C4-2B (cell line): Measurements from ENCODE around the gene MBD3L2B.

ENCODE experiments used
- ZFX ChIP-seq: fragments of 450-650 bp; IDR thresholded peaks from 2 replicates; pipeline ENCODE4 v1.6.1; 2017
- TF ChIP-seq, protein P1 (sequence below): fragments of 450-650 bp; conservative IDR thresholded peaks from 2 replicates; pipeline ENCODE4 v1.5.1; 2017; ENCODE audit warnings: mild to moderate bottlenecking

DNA sequence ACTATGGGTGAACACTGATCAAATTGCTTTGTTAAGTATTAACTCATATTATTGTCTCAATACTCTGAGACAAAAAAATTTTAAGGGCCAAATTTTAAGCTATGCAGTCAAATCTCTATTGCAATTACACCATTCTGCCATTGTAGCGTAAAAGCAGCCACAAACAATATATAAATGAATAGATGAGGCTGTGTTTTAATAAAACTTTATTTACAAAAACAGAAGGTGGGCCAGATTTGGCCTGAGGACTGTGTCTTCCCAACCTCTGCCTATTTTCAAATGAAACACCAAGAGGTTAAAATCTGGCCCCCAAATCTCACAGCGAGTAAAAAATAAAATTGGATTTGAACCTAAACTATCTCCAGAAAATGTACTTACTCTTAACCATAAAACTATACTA is 51.7 kb downstream of the MBD3L2B start:
- TF ChIP-seq, protein P1, sequence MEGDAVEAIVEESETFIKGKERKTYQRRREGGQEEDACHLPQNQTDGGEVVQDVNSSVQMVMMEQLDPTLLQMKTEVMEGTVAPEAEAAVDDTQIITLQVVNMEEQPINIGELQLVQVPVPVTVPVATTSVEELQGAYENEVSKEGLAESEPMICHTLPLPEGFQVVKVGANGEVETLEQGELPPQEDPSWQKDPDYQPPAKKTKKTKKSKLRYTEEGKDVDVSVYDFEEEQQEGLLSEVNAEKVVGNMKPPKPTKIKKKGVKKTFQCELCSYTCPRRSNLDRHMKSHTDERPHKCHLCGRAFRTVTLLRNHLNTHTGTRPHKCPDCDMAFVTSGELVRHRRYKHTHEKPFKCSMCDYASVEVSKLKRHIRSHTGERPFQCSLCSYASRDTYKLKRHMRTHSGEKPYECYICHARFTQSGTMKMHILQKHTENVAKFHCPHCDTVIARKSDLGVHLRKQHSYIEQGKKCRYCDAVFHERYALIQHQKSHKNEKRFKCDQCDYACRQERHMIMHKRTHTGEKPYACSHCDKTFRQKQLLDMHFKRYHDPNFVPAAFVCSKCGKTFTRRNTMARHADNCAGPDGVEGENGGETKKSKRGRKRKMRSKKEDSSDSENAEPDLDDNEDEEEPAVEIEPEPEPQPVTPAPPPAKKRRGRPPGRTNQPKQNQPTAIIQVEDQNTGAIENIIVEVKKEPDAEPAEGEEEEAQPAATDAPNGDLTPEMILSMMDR: no peak
- TF ChIP-seq ZFX: no peak
